ENCODE data around the gene MGRN1. TPM values are rescaled to one million over a fixed set of nuclear protein-coding genes. Genes with fewer than 3 reads are reported as not detected.

Gene MGRN1
- total and polyA plus RNA-seq, 2 donors (not counting 1 experiment from before 2014, with no cell fraction given): 22.7 to 89.2 TPM

DNA sequence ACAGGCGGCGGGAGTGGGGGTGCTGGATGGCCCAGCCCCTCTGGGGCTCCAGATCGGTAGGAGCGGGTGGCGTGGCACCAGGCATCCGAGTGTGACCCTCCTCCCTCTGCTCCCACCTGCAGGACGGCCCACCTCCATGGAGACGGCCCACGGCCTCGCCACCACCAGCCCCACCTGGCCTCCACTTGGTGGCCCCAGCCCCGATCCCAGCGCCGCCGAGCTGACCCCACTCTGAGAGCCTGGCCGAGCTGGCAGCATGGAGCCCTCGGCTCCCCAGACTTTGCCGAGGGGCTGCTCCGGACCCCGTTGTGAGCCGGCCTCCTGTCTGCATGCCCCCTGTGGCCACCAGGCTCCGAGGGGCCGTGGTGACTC lies 64.0 kb downstream of the MGRN1 start:
- Mint-ChIP-seq H3K27ac (no peak overlapping the region), H3K9me3 (ENCODE audit: insufficient read depth) (no peaks in the 10 kb centered on the region), H3K4me1 (peaks cover 11% of the 10 kb centered on the region), H3K27me3 (no peaks in the 10 kb centered on the region), H3K4me3 (no peak overlapping the region)
- Histone ChIP-seq H3K4me3 (ENCODE audit: control extremely low read depth in 1 of 5, extremely low read depth in 1 of 5, insufficient read depth in 1 of 5, low read depth in 2 of 5, low read length in 4 of 5) (no peak overlapping the region), H2AFZ (ENCODE audit: insufficient read depth, low read depth, low read length, poor library complexity, severe bottlenecking) (no peak overlapping the region), H4K20me1 (ENCODE audit: control insufficient read depth, insufficient read depth, low read length, poor library complexity, severe bottlenecking) (no peaks in the 10 kb centered on the region), H3K36me3 (replicated peaks in 1 of 2; ENCODE audit: control extremely low read depth in 1 of 2, control insufficient read depth in 1 of 2, extremely low read depth in 1 of 2, insufficient read depth in 2 of 2, low read length in 1 of 2) (peaks cover 0 to 22% of the 10 kb centered on the region in 2 experiments), H3K9ac (ENCODE audit: low read length) (no peak overlapping the region), H3K4me2 (replicated peaks; ENCODE audit: low read depth, low read length, poor library complexity, severe bottlenecking) (no peak overlapping the region), H3K4me1 (ENCODE audit: control insufficient read depth in 2 of 2, insufficient read depth in 2 of 2, low read length in 2 of 2) (peaks cover 10 to 13% of the 10 kb centered on the region in 2 donors), H3K27me3 (replicated peaks in 1 of 4; ENCODE audit: control extremely low read depth in 1 of 4, control insufficient read depth in 3 of 4, insufficient read depth in 4 of 4, low read length in 3 of 4) (no peaks in the 10 kb centered on the region), H3K9me3 (ENCODE audit: control extremely low read depth in 1 of 3, control insufficient read depth in 2 of 3, insufficient read depth in 1 of 3, low read length in 2 of 3) (no peaks in the 10 kb centered on the region), H3K79me2 (ENCODE audit: control insufficient read depth, insufficient read depth, low read length) (peaks cover 4% of the 10 kb centered on the region), H3K27ac (ENCODE audit: low read length in 2 of 2) (no peak overlapping the region)
- DNase-seq (no peak), ATAC-seq (ENCODE audit: low read depth) (no peak)
- ChIA-PET POLR2A (no interaction called here), CTCF (no interaction called here)
- 96% methylated on average over 22 of the region's 22 CpGs for WGBS (ENCODE audit: insufficient coverage)
- TF ChIP-seq, protein P1, sequence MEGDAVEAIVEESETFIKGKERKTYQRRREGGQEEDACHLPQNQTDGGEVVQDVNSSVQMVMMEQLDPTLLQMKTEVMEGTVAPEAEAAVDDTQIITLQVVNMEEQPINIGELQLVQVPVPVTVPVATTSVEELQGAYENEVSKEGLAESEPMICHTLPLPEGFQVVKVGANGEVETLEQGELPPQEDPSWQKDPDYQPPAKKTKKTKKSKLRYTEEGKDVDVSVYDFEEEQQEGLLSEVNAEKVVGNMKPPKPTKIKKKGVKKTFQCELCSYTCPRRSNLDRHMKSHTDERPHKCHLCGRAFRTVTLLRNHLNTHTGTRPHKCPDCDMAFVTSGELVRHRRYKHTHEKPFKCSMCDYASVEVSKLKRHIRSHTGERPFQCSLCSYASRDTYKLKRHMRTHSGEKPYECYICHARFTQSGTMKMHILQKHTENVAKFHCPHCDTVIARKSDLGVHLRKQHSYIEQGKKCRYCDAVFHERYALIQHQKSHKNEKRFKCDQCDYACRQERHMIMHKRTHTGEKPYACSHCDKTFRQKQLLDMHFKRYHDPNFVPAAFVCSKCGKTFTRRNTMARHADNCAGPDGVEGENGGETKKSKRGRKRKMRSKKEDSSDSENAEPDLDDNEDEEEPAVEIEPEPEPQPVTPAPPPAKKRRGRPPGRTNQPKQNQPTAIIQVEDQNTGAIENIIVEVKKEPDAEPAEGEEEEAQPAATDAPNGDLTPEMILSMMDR (IDR thresholded peaks at IDR 0.05): no peak
- no peak for TF ChIP-seq EZH2 (IDR thresholded peaks at IDR 0.05; ENCODE audit: borderline replicate concordance, insufficient read depth, low read depth, low read length, poor library complexity, severe bottlenecking)
- intact Hi-C loops (cut with micrococcal nuclease): no loop called here

DNA sequence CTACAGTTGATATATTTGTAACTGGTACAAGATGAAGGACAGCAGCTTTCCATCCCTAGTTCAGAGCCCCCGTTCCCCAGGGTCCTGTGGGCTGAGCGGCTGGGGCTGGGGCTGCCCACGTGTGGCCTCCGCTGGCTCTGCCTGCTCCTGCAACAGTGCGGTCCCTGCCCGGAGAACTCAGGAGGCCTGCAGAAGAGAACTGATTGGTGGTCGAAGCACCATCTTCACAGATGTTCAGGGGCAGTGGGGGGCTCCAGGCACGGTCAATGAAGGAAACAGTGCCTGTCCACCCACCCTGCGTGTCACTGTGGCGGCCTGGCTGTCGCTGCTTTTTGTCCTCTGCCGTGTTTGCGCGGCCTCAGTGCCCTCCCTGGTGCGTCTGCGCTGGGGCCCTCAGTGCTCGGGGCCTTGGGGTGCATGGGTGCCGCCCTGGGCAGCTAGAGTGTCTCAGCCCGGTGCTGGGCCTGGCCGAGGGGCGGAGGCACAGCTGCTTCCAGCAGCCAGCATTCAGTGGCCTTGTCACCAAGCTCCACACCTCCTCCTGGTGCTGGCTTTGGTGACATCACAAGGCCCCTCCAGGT lies 64.6 kb downstream of the MGRN1 start:
- ChIA-PET POLR2A (no interaction called here), CTCF (no interaction called here)
- H3K27ac Mint-ChIP-seq: no peak overlapping the region
- H3K9me3 Mint-ChIP-seq (ENCODE audit: insufficient read depth): no peaks in the 10 kb centered on the region
- H3K4me3 Mint-ChIP-seq: no peak overlapping the region
- Histone ChIP-seq H3K4me3 (ENCODE audit: control extremely low read depth in 1 of 5, extremely low read depth in 1 of 5, insufficient read depth in 1 of 5, low read depth in 2 of 5, low read length in 4 of 5) (no peak overlapping the region), H3K36me3 (replicated peaks in 1 of 2; ENCODE audit: control extremely low read depth in 1 of 2, control insufficient read depth in 1 of 2, extremely low read depth in 1 of 2, insufficient read depth in 2 of 2, low read length in 1 of 2) (peaks cover 0 to 19% of the 10 kb centered on the region in 2 experiments), H3K4me2 (replicated peaks; ENCODE audit: low read depth, low read length, poor library complexity, severe bottlenecking) (no peak overlapping the region), H3K9me3 (ENCODE audit: control extremely low read depth in 1 of 3, control insufficient read depth in 2 of 3, insufficient read depth in 1 of 3, low read length in 2 of 3) (no peaks in the 10 kb centered on the region), H2AFZ (ENCODE audit: insufficient read depth, low read depth, low read length, poor library complexity, severe bottlenecking) (no peak overlapping the region), H3K4me1 (ENCODE audit: control insufficient read depth in 2 of 2, insufficient read depth in 2 of 2, low read length in 2 of 2) (peaks cover 10 to 13% of the 10 kb centered on the region in 2 donors), H3K27me3 (replicated peaks in 1 of 4; ENCODE audit: control extremely low read depth in 1 of 4, control insufficient read depth in 3 of 4, insufficient read depth in 4 of 4, low read length in 3 of 4) (no peaks in the 10 kb centered on the region), H4K20me1 (ENCODE audit: control insufficient read depth, insufficient read depth, low read length, poor library complexity, severe bottlenecking) (peaks cover 5% of the 10 kb centered on the region), H3K79me2 (ENCODE audit: control insufficient read depth, insufficient read depth, low read length) (peaks cover 10% of the 10 kb centered on the region), H3K9ac (ENCODE audit: low read length) (no peak overlapping the region), H3K27ac (ENCODE audit: low read length in 2 of 2) (no peak overlapping the region)
- ATAC-seq (ENCODE audit: low read depth) (no peak), DNase-seq (no peak)
- H3K4me1 Mint-ChIP-seq: peaks cover 11% of the 10 kb centered on the region
- WGBS (ENCODE audit: insufficient coverage): 94% methylated on average over 21 of the region's 21 CpGs
- intact Hi-C loops (cut with micrococcal nuclease): no loop called here
- TF ChIP-seq, protein P1 (IDR thresholded peaks at IDR 0.05): no peak
- no peak for TF ChIP-seq EZH2 (IDR thresholded peaks at IDR 0.05; ENCODE audit: borderline replicate concordance, insufficient read depth, low read depth, low read length, poor library complexity, severe bottlenecking)
- H3K27me3 Mint-ChIP-seq: no peaks in the 10 kb centered on the region

Measured in B cell (primary cell).